ENCODE data around the gene DIDO1. TPM values are rescaled to one million over a fixed set of nuclear protein-coding genes. Genes with fewer than 3 reads are reported as not detected.

Gene DIDO1
- total RNA-seq, 1 experiment from 2014 or later = 33.2 TPM

- no peak for DNase-seq
- Histone ChIP-seq H3K36me3 (ENCODE audit: low read depth, low read length) (no peaks in the 10 kb centered on the region), H3K4me3 (ENCODE audit: low read length) (no peak overlapping the region), H2AFZ (ENCODE audit: low read length) (no peak overlapping the region), H3K9ac (ENCODE audit: low read length) (no peak overlapping the region), H3K4me1 (ENCODE audit: insufficient read depth, low read length) (peaks cover 6% of the 10 kb centered on the region; the same call in 1 of the 2 replicates), H3K9me2 (replicated peaks; ENCODE audit: low read length) (no peaks in the 10 kb centered on the region), H4K20me1 (ENCODE audit: low read length) (no peaks in the 10 kb centered on the region), H3K9me3 (ENCODE audit: low read length) (no peaks in the 10 kb centered on the region), H3K79me2 (ENCODE audit: low read length) (no peaks in the 10 kb centered on the region), H3F3A (ENCODE audit: low read length, unreplicated experiment) (peaks cover 10% of the 10 kb centered on the region), H3K4me2 (ENCODE audit: low read length) (no peak overlapping the region), H3K27me3 (ENCODE audit: low read length) (no peaks in the 10 kb centered on the region), H3K27ac (ENCODE audit: low read length) (no peak overlapping the region)
- BruUV-seq (replicated peaks) = no TSS peak
- ChIA-PET POLR2A (ENCODE audit: unreplicated experiment) (no interaction called here), CTCF (no interaction called here)
- ATAC-seq = no peak
- intact Hi-C loops (cut with micrococcal nuclease) = no loop called here
- no peak for TF ChIP-seq EZH2phosphoT487 (IDR thresholded peaks at IDR 0.05; ENCODE audit: borderline replicate concordance, low read length)
- TF ChIP-seq EZH2 (IDR thresholded peaks at IDR 0.05; ENCODE audit: low read length, unreplicated experiment) = no peak
- no peak for TF ChIP-seq CTCF (conservative IDR thresholded peaks at IDR 0.05; ENCODE audit: low read depth, low read length)
Measured at GRCh38 chr20:62876501-62876901, 49.8 kb downstream of the DIDO1 start.

- Histone ChIP-seq H3K36me3 (ENCODE audit: low read depth, low read length) (no peaks in the 10 kb centered on the region), H3K9me3 (ENCODE audit: low read length) (no peaks in the 10 kb centered on the region), H3K27me3 (ENCODE audit: low read length) (no peaks in the 10 kb centered on the region), H3K9me2 (replicated peaks; ENCODE audit: low read length) (no peaks in the 10 kb centered on the region), H4K20me1 (ENCODE audit: low read length) (no peaks in the 10 kb centered on the region), H3F3A (ENCODE audit: low read length, unreplicated experiment) (peaks cover 10% of the 10 kb centered on the region), H3K4me3 (ENCODE audit: low read length) (no peak overlapping the region; the same call in 1 of the 2 replicates), H2AFZ (ENCODE audit: low read length) (peak overlapping the region; percentile 75), H3K27ac (ENCODE audit: low read length) (peak overlapping the region; percentile 23; the same call in 1 of the 2 replicates), H3K9ac (ENCODE audit: low read length) (no peak overlapping the region), H3K4me1 (ENCODE audit: insufficient read depth, low read length) (peaks cover 6% of the 10 kb centered on the region; the same call in 1 of the 2 replicates), H3K4me2 (ENCODE audit: low read length) (peak overlapping the region; percentile 67), H3K79me2 (ENCODE audit: low read length) (no peaks in the 10 kb centered on the region)
- BruUV-seq (replicated peaks) = TSS peak; percentile 56
- CTCF ChIA-PET = interaction anchor here (0.6 to 1.2 kb wide), 9 partner anchors 12 to 253 kb away, joined by 3 to 10 read pairs (median 4); partner anchors contain the start of gene TCFL5
- intact Hi-C loops (cut with micrococcal nuclease) = loop anchor here (1.0 kb wide), 1 partner anchor 12 kb away; no protein-coding TSS in a partner anchor
- POLR2A ChIA-PET (ENCODE audit: unreplicated experiment) = interaction anchor here (0.5 to 0.7 kb wide), 5 partner anchors 26 to 974 kb away, joined by 3 to 6 read pairs (median 3); partner anchors contain the start of gene GID8
- ATAC-seq = peak; percentile 98
- peak; percentile 69 for TF ChIP-seq CTCF (conservative IDR thresholded peaks at IDR 0.05; ENCODE audit: low read depth, low read length)
- TF ChIP-seq EZH2phosphoT487 (IDR thresholded peaks at IDR 0.05; ENCODE audit: borderline replicate concordance, low read length) = no peak
- DNase-seq = peak; percentile 87
Measured at GRCh38 chr20:62875419-62876361, 50.6 kb downstream of the DIDO1 start.

Data from PC-3 (cell line).